Measurements from ENCODE around the gene FKBP1B.
"Not testable (repeated sequence)": the region's sequence is repeated elsewhere in the genome, so short reads cannot be mapped to it uniquely, and the experiment has no call there.

The FKBP1B gene

DNA sequence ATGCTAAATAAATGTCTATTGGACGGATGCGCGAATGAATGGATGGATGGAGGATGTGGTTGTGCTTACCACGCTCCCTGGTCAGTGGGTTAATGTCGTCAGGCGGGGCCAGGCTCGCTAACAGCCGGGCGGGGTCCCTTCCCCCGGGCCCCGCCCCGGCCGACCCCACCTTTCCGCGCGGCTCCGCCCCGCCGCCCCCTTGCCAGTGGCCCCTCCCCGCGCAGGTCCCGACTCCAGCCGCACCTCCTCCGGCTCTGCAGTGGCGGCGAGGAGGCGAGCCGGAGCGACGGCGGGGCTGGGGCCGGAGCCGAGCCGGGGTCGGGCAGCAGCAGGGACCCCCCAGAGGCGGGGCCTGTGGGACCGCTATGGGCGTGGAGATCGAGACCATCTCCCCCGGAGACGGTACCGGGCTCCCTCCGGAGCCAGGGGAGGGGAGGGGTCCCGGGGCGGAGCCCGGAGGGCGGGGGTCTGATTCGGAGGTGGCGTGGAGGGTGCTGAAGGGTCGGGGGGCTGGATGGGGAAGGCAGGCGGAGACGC lies at the start of gene FKBP1B:
FKBP1B (plus strand) TSS at position 257 of the 537 bp plus-strand sequence; CDS start at position 366, 109 bp downstream.
- DNase-seq: peak; percentile 43

GRCh38 chr2:24007693-24008092 lies 41.8 kb upstream of the FKBP1B start:
- no peak for DNase-seq

GRCh38 chr2:24008672-24009366 lies 40.7 kb upstream of the FKBP1B start:
- no peak for DNase-seq

GRCh38 chr2:24009367-24009679 lies 40.2 kb upstream of the FKBP1B start:
- no peak for DNase-seq

DNA sequence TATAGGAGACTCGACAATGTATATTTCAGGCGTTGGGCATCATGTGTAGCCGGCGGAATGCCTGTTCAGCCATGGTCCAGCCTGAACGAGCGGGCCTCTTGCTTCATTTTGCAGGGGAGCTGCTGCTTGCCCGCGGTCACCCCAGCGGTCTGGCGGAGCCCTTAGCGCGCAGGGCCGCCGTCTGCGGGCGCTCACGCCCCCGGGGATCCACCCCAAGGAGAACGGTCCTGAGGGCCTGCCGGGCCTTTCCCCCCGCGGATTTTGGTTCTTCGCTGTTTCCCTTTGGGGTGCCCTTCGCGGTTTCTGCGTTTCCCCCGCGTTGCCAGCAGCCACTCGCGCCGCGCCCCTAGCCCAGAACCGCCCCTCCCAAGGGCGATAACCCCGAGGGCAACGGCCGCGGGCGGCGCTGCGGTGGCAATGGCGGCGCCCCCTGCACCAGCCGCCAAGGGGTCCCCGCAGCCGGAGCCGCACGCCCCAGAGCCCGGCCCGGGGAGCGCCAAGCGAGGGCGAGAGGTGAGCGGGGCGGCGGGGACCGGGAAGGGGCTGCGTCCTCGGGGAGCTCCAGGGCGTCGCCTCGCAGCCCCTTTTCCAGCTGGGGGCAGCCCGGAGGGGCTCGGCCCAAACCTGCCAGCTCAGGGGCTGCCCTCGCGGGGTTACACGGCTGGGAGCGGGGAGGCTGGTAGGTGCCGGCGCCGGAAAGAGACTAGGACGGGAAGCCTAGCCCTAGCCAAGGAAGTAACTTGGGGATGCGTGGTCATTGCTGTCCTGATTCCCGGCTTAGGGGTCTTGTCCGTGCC lies 39.7 kb upstream of the FKBP1B start, which contains the start of gene MFSD2B:
MFSD2B (plus strand) TSS at position 406 of the 797 bp plus-strand sequence; CDS start at position 418, 12 bp downstream.
- DNase-seq: no peak

DNA sequence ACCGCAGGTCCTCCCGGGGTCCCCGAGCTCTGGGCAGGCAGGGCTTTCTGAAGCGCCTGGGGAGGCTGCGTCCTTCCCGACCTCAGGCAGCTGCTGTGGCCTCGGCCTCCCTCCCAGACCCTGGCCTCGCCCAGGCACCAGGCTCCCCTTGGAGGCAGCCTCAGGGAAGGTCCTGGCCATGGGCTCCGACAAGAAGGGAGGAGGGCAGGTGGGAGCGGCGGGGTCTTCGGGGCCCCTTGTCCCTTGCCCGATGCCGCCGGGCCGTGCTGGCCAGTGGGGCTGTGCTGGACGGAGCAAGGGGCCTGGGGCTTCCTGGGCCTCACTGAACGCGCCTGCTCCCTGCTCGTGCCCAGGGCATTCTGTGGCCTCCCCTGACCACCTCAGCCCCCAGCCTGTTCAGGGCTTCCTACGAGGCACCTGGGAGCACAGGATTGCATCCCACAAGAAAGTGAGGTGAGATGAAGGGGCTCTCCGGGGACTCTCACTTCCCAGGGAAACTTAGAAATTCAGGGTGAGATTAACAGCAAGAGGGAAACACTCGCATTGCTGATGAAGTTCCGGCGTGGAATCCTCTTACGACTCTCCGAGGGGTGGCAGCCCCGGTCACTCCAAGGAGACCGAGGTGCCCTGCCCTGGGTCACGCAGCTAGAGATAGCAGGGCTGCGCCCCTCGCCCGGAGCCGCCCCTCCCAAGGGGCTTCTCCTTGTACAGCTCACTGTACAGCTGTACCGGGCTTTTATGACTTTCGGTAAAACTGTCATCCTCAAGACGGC lies 38.9 kb upstream of the FKBP1B start:
- DNase-seq: no peak

GRCh38 chr2:24011250-24012104 lies 38.1 kb upstream of the FKBP1B start:
- no peak for DNase-seq

DNA sequence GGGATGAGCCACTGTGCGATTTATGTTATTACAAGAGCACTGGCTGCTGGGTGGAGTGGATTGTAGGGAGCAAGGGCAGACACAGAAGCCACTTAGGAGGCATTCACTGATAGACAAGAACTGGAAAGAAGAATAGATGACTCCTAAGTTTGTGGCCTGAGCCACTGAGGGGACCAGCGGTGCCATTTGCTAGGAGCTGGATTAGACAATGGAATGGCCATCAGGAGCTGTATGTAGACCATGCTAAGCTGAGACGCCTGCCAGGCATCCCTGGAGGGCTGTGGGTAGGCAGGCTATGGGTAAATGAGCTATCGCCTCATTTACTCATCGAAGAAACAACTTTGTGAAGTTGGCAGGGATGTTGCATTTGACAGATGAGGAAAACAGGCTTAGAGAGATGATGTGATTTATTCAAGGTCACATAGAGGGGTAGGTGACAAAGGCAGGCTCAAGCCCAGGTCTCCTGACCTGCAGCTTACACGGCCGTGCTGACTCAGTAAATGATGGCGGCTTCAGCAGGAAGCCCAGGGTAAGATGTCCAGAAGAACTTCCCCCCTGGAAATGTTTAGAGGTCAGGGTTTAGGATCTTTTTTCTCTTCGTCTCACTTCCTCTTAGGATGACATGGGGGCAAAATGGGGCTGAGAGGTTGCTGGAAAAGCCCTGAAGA lies 36.9 kb upstream of the FKBP1B start:
- no peak for DNase-seq

GRCh38 chr2:24014902-24015301 lies 34.6 kb upstream of the FKBP1B start:
- DNase-seq: not testable (repeated sequence)

- DNase-seq: peak; percentile 68
Measured at GRCh38 chr2:24015562-24016375, 33.8 kb upstream of the FKBP1B start.

GRCh38 chr2:24016376-24016761 lies 33.2 kb upstream of the FKBP1B start:
- DNase-seq: no peak

GRCh38 chr2:24016853-24017703 lies 32.5 kb upstream of the FKBP1B start:
- DNase-seq: no peak

- no peak for DNase-seq
Measured at GRCh38 chr2:24017711-24018110, 31.8 kb upstream of the FKBP1B start.

DNA sequence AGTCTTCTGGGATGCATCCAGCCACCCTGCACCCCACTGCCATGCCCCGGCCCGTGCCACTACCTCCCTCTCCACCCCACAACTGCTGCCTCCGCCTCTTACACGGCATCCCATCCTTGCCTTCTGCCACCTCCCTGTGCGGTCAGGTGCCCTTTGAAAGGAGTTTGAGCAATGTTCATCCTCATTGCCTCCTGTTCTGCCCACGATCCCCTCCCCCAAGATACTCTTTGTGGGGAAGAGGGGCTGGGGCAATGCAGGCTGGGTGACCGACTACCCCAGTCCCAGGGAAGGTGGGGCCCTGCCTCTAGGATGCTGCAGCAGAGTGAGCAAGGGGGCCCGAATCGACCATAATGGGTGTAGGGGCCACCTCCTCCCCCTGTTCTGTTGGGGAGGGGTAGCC lies 31.3 kb upstream of the FKBP1B start:
- DNase-seq: no peak

DNA sequence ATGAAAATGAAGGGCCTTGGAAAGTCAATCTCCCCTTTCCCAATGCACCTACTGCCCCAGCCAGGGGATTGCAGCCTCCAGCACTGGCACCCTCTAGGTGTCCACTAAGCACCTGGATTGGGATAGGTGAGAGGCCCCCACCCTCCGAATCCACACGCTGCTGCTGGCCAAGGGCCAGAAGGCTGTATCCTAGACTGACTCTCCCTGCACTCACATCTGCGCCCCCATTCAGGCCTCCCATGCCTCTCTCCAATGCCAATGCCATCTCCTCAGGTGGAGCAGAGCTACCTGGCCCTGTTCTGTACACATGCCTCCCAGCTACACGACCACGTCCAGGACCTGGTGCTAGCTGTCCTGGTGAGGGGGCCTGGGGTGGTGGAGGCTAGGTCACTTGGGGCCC lies 29.8 kb upstream of the FKBP1B start:
- DNase-seq: no peak

GRCh38 chr2:24020244-24020643 lies 29.3 kb upstream of the FKBP1B start:
- DNase-seq: no peak

GRCh38 chr2:24021122-24021998 lies 28.2 kb upstream of the FKBP1B start:
- no peak for DNase-seq

- no peak for DNase-seq
Measured at GRCh38 chr2:24022324-24022974, 27.1 kb upstream of the FKBP1B start.
